Raji (cell line): ENCODE measurements around the gene FBXW8.

Experiments used
- POLR2A ChIP-seq: IDR thresholded peaks from 2 replicates; pipeline ENCODE4 v1.6.1; 2011; ENCODE audit warnings: low read depth, low read length, control low read depth; ENCODE audit not compliant: insufficient read depth

FBXW8 gene, protein sequence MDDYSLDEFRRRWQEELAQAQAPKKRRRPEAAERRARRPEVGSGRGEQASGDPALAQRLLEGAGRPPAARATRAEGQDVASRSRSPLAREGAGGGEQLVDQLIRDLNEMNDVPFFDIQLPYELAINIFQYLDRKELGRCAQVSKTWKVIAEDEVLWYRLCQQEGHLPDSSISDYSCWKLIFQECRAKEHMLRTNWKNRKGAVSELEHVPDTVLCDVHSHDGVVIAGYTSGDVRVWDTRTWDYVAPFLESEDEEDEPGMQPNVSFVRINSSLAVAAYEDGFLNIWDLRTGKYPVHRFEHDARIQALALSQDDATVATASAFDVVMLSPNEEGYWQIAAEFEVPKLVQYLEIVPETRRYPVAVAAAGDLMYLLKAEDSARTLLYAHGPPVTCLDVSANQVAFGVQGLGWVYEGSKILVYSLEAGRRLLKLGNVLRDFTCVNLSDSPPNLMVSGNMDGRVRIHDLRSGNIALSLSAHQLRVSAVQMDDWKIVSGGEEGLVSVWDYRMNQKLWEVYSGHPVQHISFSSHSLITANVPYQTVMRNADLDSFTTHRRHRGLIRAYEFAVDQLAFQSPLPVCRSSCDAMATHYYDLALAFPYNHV

DNA sequence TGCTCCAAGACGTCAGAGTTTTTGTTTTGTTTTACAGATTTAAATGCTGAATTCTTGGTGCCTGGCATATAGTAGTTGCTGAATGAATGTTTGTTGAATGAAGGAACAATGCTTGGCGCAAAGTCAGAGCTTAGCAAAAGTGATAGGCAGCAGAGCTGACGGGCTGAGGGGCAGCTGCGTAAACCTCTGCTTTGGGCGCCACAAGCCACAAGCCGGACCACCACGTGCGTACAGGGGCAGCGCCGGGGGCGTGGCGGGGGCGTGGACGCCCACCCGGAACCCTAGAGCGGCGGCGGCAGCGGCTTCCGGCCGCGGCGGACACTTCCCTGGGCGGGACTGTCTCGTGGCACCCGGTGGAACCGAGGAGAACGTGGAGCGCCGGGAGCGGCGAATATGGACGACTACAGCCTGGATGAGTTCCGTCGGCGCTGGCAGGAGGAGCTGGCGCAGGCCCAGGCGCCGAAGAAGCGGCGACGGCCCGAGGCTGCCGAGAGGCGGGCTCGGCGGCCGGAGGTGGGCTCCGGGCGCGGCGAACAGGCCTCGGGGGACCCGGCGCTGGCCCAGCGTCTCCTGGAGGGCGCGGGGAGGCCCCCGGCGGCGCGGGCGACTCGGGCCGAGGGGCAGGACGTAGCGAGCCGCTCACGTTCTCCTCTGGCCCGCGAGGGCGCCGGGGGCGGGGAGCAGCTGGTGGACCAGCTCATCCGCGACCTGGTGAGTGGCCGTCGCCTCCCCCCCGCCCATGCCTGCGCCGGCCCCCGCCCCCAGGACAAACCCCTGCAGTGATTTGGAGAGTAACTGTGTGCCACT, at the start of gene FBXW8:
Gene FBXW8, plus strand, starts transcription at position 306 of the 807 bp plus-strand sequence. Its CDS starts 88 bp downstream, at position 394.
- TF ChIP-seq POLR2A: peak; percentile 78

DNA sequence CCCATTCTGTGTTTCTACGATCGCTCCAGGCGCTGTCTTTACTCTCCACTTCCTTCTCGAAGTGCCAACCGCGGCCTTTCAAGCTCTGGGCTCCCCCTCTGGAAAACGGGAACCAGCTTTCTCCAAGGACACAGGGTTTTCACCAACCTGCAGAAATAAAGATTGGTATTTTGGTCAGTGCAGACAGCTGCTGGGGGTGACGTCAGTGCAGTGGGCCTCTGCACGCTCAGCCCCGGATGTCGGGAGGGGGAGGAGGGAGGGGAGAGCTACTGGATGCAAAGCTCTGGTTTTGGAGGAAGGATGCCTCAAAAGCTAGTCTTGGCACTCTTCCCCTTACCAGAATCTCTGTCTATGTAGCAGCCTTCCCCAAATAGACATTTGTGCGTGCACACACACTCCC, 49.4 kb upstream of the FBXW8 start:
- TF ChIP-seq POLR2A: peak; percentile 39; the same call in 1 of the 2 replicates

DNA sequence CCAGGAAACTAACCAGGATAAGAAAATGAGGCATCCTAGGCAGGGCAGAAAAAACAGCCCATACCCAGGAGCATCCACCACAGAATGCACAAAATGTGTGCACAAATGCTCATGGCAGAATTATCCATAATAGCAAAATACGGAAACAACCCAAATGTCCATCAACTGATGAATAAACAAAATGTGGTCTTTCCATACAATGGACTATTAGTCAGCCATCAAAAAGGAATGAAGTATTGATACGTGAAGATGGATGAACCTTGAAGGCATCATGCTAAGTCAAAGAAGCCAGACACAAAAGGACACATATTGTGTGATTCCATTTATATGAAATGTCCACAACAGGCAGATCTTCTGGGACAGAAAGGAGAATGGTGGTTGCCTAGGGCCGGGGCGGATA, 48.6 kb upstream of the FBXW8 start:
- no peak for TF ChIP-seq POLR2A

DNA sequence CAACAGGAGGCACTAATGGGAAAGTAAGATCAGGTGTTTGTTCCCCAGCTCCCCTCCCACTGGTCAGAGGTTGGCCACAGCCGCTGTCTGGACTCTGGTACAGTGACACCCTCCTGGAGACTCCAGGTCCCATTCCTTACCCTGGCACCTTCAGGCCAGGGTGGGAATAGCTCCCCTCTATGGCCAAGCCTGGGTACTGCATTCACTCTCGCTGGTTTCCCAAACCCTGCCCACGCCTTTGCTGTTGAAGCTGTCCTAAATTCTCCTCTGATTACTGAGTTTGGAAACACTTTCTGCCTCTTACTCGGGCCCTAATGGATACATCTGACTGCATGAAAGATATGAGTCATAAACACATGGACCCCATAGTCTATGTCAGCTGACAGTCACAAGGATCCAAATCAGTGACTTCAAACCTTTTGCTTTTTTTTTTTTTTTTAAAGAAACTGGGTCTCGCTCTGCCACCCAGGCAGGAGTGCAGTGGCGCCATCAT, 47.4 kb upstream of the FBXW8 start:
- no peak for TF ChIP-seq POLR2A

DNA sequence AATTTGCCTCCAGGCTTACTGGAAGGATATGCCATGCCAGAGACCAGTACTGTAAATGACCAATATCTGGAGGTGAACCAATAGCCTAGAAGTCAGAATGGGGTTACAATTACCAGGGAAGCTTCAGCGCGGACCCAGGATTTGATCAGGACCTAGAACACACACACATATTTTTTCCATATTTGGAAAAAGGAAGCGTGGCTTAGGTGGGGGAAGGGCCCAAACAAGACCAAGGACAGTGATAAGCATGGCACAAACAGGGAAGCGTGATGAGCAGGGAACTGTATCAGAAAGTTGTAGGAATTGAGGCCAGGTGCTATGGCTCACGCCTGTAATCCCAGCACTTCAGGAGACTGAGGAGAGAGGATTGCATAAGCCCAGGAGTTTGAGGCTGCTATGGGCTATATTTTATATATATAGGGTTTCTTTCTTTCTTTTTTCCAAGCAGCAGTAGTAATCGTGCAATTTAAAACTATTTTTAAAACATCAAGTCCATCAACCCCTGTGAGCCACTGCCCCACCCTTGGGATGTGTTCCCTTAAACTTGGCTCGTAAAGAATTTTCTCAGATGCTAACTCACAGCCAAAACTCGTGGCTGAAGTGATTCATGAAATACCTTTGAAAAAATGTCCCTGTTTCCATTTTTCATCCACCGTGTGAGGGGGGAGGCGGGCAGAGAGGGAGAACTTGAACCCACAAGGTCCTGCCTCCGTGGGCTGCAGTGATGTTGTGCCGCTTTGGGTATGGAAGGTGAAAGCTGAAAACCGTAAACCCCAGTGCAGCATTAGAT, 46.2 kb upstream of the FBXW8 start:
- TF ChIP-seq POLR2A: no peak

DNA sequence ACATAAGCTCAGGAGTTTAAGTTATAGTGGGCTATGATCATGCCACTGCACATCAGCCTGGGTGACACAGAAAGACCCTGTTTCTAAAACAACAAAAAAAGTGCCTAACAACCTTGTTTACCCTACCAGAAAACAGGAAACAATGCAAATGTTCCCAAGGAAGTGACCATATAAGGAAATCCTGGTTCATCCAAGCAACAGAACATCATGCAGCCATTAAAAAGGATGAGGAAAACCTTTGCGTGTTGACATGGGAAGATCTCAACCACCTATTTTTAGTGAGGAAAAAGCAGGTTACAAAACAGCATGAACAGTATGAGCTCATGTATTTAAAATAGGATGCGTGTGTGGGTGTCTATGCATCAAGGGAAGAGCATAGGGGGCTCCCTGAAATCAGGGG, 43.2 kb upstream of the FBXW8 start:
- no peak for TF ChIP-seq POLR2A

DNA sequence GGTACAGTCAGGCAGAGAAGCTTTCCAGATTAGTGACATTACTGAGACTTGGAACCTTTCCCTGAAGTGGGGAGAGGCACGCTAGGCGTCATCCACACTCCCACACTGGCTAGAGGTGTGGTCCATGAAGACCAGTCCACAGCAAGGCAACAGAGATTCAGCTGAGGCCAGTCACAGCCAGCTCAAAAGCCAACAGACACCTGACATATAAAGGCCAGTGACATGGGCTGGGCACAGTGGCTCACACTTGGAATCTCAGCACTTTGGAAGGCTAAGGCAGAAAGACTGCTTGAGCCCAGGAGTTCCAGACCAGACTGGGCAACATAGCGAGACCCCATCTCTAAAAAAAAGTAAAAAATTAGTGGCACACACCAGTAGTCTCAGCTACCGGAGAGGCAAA, 40.4 kb upstream of the FBXW8 start:
- no peak for TF ChIP-seq POLR2A

DNA sequence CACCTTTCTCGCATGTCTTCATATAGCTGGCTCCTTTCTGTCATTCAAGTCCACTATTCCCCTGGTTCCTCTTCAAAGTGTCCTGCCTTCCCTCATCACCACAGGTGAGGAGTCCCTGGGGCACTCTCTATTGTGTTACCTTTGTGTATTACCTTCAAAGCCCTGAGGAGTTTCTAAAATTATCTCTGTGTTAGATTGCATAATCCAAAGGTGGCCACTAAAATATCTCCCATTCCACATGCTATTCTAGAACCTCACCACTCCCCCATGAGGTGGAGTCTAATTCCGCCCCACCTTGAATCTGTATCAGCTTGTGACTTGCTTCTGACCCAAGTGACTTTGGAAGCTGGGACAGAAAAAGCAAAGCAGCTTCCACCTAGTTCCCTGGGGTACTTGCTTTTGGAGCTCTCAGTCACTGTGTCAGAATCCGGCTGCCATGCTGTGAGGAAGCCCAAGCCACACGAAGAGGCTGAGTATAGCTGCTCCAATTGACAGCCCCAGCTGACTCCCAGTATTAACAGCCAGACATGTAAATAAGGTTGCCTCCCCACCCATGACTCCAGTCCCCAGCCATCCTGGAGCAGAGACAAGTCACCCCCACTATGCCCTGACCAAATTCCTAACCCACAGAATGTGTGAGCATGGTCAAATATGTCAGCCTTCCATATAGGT, 36.3 kb upstream of the FBXW8 start:
- TF ChIP-seq POLR2A: no peak

DNA sequence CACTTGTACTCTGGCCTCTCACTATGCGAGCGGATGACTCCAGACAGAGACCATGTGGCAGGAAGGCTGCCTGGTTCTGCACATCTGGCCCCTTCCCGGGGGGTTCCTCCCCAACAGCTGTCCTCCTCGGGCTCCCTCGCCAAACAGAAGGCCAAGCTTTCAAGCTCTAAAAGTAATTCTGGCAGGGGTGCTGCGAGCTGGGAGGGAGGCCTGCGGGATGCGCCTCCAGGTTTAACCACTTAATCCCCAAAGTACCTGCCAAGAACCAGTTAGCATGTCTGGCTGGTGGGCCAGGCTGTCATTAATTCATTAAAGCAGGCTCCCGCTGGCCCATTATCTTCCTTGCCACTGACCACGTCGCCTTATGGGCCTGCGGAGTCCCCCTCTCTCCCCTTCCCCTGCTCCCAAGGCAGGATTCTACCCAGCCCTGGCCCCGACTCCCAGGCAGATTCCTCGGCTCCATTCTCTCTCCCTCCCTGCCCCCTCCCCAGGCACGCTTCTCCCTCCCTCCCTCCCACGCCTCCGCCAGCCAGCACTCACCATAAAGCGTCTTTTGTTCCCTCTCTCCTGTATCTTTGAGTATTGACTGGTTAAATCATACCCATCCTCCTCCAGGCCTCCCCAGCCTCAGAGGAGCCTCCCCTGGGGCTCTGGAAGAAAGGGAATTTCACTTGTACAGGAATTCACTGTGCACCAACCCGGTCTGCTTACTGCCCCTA, 34.4 kb upstream of the FBXW8 start:
- TF ChIP-seq POLR2A: no peak

DNA sequence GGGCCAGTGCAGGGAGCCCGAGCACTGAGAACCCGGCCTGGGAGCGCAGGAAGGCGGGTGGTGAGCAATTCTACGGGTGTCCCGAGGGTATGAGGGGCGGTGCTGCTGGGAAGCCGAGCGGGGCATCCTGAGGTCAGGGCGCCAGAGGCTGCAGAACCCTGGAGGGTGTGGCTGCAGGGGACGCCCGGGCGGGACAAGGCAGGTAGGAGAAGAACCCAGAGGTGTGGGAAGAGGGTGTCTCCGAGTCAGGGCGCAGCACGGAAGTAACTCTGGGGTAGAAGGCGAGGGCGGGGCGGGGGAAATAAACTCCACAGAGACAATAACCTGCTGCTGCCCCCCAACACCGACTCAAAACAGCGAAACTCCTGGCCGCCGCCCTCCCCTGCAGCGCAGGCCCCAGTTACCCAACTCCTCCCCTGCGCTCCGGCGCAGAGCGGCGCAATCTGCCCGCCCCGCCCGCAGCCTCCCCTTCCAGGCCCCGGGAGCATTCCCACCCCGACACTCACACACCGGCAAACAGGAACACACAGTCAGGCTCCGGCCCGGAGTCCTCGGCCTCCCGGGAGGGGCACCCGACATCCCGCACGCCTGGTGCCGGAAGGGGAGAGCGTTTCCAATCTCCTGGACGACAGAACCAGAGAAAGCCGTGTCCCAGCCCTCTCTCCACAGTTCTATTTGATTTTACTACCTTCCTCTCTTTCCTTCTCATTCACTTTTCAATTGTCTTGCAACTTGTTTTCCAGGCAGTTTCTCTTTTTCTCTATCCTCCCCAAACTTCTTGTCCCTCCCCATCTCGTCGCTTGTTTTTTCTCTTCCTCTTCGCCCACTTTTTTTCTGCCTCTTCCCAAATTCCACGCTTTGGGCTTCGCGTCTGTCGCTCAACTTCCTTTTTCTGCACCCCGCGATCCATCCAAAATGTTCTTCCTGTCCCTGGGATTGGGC, 31.9 kb upstream of the FBXW8 start:
- no peak for TF ChIP-seq POLR2A

DNA sequence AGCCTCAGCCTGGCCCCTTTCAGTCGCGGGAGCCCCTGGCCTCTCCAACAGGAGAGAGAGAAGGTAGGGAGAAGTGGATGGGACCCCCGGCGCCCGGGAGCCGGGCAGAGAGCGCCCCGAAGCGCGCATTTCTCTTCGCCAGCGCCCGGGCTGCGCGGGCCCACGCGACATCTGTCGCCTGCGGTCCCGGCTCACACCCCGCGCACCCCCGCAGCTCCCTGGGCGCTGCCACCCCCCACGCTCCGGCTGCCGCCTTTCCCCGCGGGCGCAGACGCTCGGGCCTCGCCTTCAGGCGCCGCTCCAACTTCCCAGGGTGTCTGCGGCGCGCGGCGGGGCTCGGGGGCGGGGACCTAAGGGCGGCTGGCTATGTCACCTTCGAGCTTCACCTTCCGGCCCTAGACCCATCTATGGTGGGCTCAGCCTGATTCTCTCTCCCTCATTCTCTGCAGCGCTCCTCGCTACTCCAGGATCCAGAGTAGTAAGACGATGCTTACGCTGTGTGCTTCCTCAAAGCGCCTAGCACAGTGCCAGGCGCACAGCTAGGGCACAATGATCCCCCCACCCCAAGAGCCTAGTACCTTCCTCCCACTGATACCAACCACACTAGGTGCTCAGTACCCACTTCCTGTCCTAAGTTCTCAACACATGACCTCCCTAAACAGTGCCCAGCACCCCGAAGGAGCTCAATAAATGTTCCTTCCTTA, 31.1 kb upstream of the FBXW8 start:
- no peak for TF ChIP-seq POLR2A

DNA sequence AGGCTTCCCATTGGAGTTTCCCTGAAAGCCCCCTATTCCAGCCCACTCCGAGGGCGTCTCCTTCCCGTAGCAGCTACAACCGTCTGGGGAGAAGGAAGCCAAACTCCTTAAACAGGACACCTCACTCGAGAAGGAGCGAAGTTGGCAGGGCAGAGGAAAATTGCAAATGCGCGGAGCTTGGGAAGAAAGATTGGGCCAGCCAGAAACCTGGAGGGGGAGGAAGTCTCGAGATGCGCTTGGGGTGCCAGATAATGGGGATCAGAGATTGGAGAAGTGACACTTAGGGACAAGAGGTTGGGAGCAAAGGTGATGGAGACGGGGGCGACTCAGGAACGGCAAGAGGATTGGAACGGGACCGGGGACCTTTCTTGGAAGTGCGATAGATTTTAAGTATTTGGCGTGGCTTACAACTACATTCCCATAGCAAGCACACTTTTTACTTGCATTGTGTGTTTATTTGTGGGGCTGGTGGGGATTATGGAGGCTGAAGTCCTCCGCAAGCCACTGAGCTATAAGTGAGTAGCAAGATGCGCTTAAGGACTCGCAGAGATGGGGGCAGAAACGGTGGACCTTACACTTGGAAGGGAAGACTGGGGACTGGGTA, 30.4 kb upstream of the FBXW8 start:
- no peak for TF ChIP-seq POLR2A
